HepG2 (cell line): ENCODE results near the gene MYADML2. TPM values are rescaled to one million over a fixed set of nuclear protein-coding genes. Genes with fewer than 3 reads are reported as not detected.
A peak's percentile ranks its signal among the peaks of the same experiment; 100 is the strongest.

ENCODE experiments used
- ATAC-seq: fragments of 200-7000 bp; cut with Tn5 transposase; 3 replicates; pipeline ENCODE4 v1.9.1; 2020; ENCODE audit warnings: mild to moderate bottlenecking, moderate library complexity
- BruUV-seq: library from RNA; stranded (reverse); fragments of 400-500 nt; replicated peaks from 2 replicates; lab custom pipeline; 2021; lab: Mats Ljungman, UMichigan
- CTCF ChIA-PET: fragments of 300-600 bp; formaldehyde crosslinking; extraction: SDS; loops from one replicate; lab custom pipeline; 2021; ENCODE audit warnings: low total read pairs, inconsistent platforms, low intra/inter-chr PET ratio; lab: Yijun Ruan, JAX
- POLR2A ChIA-PET: fragments of 350-600 bp; sonication (Branson Sonifier 250); formaldehyde crosslinking; loops from one replicate; lab custom pipeline; 2020; ENCODE audit warnings: antibody characterized with exemption, inconsistent platforms; lab: Yijun Ruan, JAX
- DNase-seq: peaks from one replicate; pipeline ENCODE4 v3.0.0-alpha.2; 2015; ENCODE audit warnings: low spot score
- FAIRE-seq: peaks from 3 replicates; lab custom pipeline; 2011; peaks lifted over from hg19 to GRCh38; lab: Jason Lieb, UNC
- H2AFZ ChIP-seq: one replicate; pipeline ENCODE4 v1.6.1; 2011; ENCODE audit warnings: low read length, inconsistent platforms
- H3K27ac ChIP-seq: fragments of 300-600 bp; 3 replicates; pipeline ENCODE4 v1.8.0; 2011; ENCODE audit warnings: mixed run types, mild to moderate bottlenecking, mixed read lengths, low read length, inconsistent platforms; ENCODE audit not compliant: insufficient read depth; ENCODE audit errors: extremely low read length
- H3K27me3 ChIP-seq, 2 experiments: fragments of 200-600 bp in 1 of 2; 2 replicates in 1 of 2; 3 replicates in 1 of 2; pipeline versions ENCODE4 v1.6.0 to v1.8.0; 2011; ENCODE audit warnings: low read length in 2 of 2, mild to moderate bottlenecking in 2 of 2, moderate library complexity in 2 of 2, inconsistent platforms in 1 of 2; ENCODE audit not compliant: insufficient read depth in 2 of 2, control insufficient read depth in 1 of 2
- H3K36me3 ChIP-seq, 2 experiments: fragments of 200-600 bp in 1 of 2; replicated peaks in 1 of 2; 2 replicates in 1 of 2; 3 replicates in 1 of 2; pipeline versions ENCODE4 v1.5.1 to v1.8.0; 2011; ENCODE audit warnings: low read length in 2 of 2, inconsistent platforms in 1 of 2; ENCODE audit not compliant: insufficient read depth in 2 of 2, control insufficient read depth in 1 of 2
- H3K4me1 ChIP-seq: 2 replicates; pipeline ENCODE4 v1.5.1; 2012; ENCODE audit warnings: low read length, inconsistent platforms; ENCODE audit not compliant: insufficient read depth
- H3K4me2 ChIP-seq: 2 replicates; pipeline ENCODE4 v1.6.0; 2011; ENCODE audit warnings: low read depth, low read length, inconsistent platforms
- H3K4me3 ChIP-seq, 3 experiments: fragments of 200-600 bp in 1 of 3; sonication (generic), shearing (Covaris generic) in 1 of 3; replicated peaks in 1 of 3; 2 replicates each; pipeline ENCODE4 v1.5.1; 2011 to 2016; ENCODE audit warnings: low read length in 3 of 3, inconsistent platforms in 2 of 3, low read depth in 2 of 3, mild to moderate bottlenecking in 2 of 3, control low read depth in 1 of 3, mixed read lengths in 1 of 3; ENCODE audit not compliant: insufficient read depth in 1 of 3
- H3K79me2 ChIP-seq: one replicate; pipeline ENCODE4 v1.6.1; 2011; ENCODE audit warnings: low read length, inconsistent platforms; ENCODE audit not compliant: insufficient read depth
- H3K9ac ChIP-seq: 2 replicates; pipeline ENCODE4 v1.6.0; 2011; ENCODE audit warnings: mild to moderate bottlenecking, low read depth, low read length, inconsistent platforms; ENCODE audit not compliant: insufficient read depth
- H3K9me3 ChIP-seq: 2 replicates; pipeline ENCODE4 v1.5.1; 2012; ENCODE audit warnings: mild to moderate bottlenecking, low read length
- H4K20me1 ChIP-seq: 2 replicates; pipeline ENCODE4 v1.6.0; 2011; ENCODE audit warnings: inconsistent platforms, mild to moderate bottlenecking, low read length, moderate library complexity; ENCODE audit not compliant: insufficient read depth
- CHCHD3 ChIP-seq: sonication (generic); formaldehyde crosslinking; IDR thresholded peaks from 2 replicates; pipeline ENCODE4 v1.8.0; 2022; ENCODE audit warnings: mild to moderate bottlenecking, missing genetic modification reagents, moderate library complexity
- CSRNP1 ChIP-seq: sonication (generic); formaldehyde crosslinking; IDR thresholded peaks from 2 replicates; pipeline ENCODE4 v1.8.1; 2023; ENCODE audit warnings: mild to moderate bottlenecking, missing genetic modification reagents
- EED ChIP-seq: sonication (generic); formaldehyde crosslinking; IDR thresholded peaks from 2 replicates; pipeline ENCODE4 v1.5.0; 2020; ENCODE audit warnings: mild to moderate bottlenecking, missing genetic modification reagents
- HNRNPL ChIP-seq: fragments of 200-400 bp; formaldehyde crosslinking; IDR thresholded peaks from 2 replicates; pipeline ENCODE4 v1.6.1; 2017; ENCODE audit warnings: mild to moderate bottlenecking, low read depth, low read length
- KDM2A ChIP-seq: sonication (generic); formaldehyde crosslinking; IDR thresholded peaks from 2 replicates; pipeline ENCODE4 v1.4.0; 2020; ENCODE audit warnings: low read depth, missing genetic modification reagents, borderline replicate concordance
- PATZ1 ChIP-seq: sonication (generic); formaldehyde crosslinking; IDR thresholded peaks from 2 replicates; pipeline ENCODE4 v1.4.0; 2020; ENCODE audit warnings: missing genetic modification reagents
- PHF20 ChIP-seq: sonication (generic); formaldehyde crosslinking; IDR thresholded peaks from 2 replicates; pipeline ENCODE4 v1.5.0; 2020; ENCODE audit warnings: mild to moderate bottlenecking, missing genetic modification reagents
- PHF21A ChIP-seq: sonication (generic); formaldehyde crosslinking; IDR thresholded peaks from 2 replicates; pipeline ENCODE4 v1.5.0; 2020; ENCODE audit warnings: mild to moderate bottlenecking, missing genetic modification reagents
- RFXANK ChIP-seq: IDR thresholded peaks from 2 replicates; pipeline ENCODE4 v1.6.1; 2016
- SIN3A ChIP-seq: IDR thresholded peaks from 2 replicates; pipeline ENCODE4 v1.6.1; 2011; ENCODE audit warnings: low read depth, mild to moderate bottlenecking, control low read depth, low read length, borderline replicate concordance
- ZC3H4 ChIP-seq: sonication (generic); formaldehyde crosslinking; IDR thresholded peaks from 2 replicates; pipeline ENCODE4 v1.4.0; 2020; ENCODE audit warnings: missing genetic modification reagents, borderline replicate concordance
- ZNF468 ChIP-seq: sonication (generic); formaldehyde crosslinking; IDR thresholded peaks from 2 replicates; pipeline ENCODE4 v1.8.0; 2022; ENCODE audit warnings: mild to moderate bottlenecking, moderate library complexity, missing genetic modification reagents
- WGBS: methylation state at CpG from one replicate; pipeline ENCODE4 v1.1.6; 2017; ENCODE audit warnings: low lambda C conversion rate; 5-methylcytosine and 5-hydroxymethylcytosine counted together
- in situ Hi-C: cut with HindIII; loops from 2 replicates; pipeline ENCODE4 v1.10.0; 2017; ENCODE audit warnings: low pct_unique_long_range_greater_than_20kb; ENCODE audit not compliant: extremely low pct_ligation_motif_present
- intact Hi-C: fragments of 100-400 bp; cut with micrococcal nuclease; formaldehyde crosslinking; loops from one replicate; pipeline ENCODE4 v1.10.0; 2022; ENCODE audit not compliant: unreplicated experiment
- polyA plus RNA-seq, 8 experiments: library from polyadenylated mRNA; depleted of rRNA in 3 of 8; stranded (reverse) in 7 of 8; unstranded in 1 of 8; fragments of >200 nt; fragmentation: Illumina TruSeq in 4 of 8; extraction: Trizol in 4 of 8; gene quantifications; 2 replicates each; pipeline versions ENCODE4 v1.2.1 to v1.2.3, GENCODE V29; 2011 to 2016; ENCODE audit warnings: low read depth in 4 of 8, missing spikeins in 1 of 8, mixed read lengths in 1 of 8; ENCODE audit not compliant: insufficient read depth in 1 of 8
- total RNA-seq, 5 experiments: library from RNA; depleted of rRNA; stranded (reverse); fragments of >200 nt; fragmentation: Illumina TruSeq; extraction: Trizol; gene quantifications; 2 replicates each; pipeline ENCODE4 v1.2.3, GENCODE V29; 2016; ENCODE audit warnings: low read depth in 1 of 5

The MYADML2 gene
- total and polyA plus RNA-seq, 2 of the 13 experiments (the other 11 are each of a cell fraction or from before 2014, with no cell fraction given): not detected

- Histone ChIP-seq H3K79me2 (no peaks in the 10 kb centered on the region), H3K9ac (no peak overlapping the region), H3K27ac (no peak overlapping the region), H4K20me1 (no peaks in the 10 kb centered on the region), H3K36me3 (no peaks in the 10 kb centered on the region), H3K4me1 (peaks cover 68% of the 10 kb centered on the region), H2AFZ (no peak overlapping the region), H3K4me3 (no peak overlapping the region; a peak in 1 of 6 replicates), H3K27me3 (peaks cover 16 to 33% of the 10 kb centered on the region in 2 experiments; a peak in 4 of 5 replicates), H3K4me2 (no peak overlapping the region; the same call in 1 of the 2 replicates), H3K9me3 (no peaks in the 10 kb centered on the region)
- WGBS: 37% methylated on average over 8 of the region's 12 CpGs
- TF ChIP-seq PHF21A (CRISPR knock-in tag): 0 out of 2 replicates have a peak, but pooled peaks have one; percentile 8
- TF ChIP-seq ZNF468 (CRISPR knock-in tag): no peak
- no peak for DNase-seq
- no peak for FAIRE-seq
- in situ Hi-C loops: no loop called here
- intact Hi-C loops: no loop called here
- ATAC-seq: no peak
- ChIA-PET CTCF (no interaction called here), POLR2A (interaction anchor here (1.3 to 7.9 kb wide), 2 partner anchors 11 to 14 kb away, joined by 4 to 58 read pairs; no protein-coding TSS in a partner anchor)
- BruUV-seq: no TSS peak
These were observed 4.9 kb downstream of the MYADML2 start for GRCh38 chr17:81942167-81942553.

GRCh38 chr17:81941484-81942166 is 5.4 kb downstream of the MYADML2 start:
- H3K4me2 ChIP-seq: peak overlapping the region; percentile 13; the same call in 1 of the 2 replicates
- POLR2A ChIA-PET: interaction anchor here (1.6 to 7.9 kb wide), 2 partner anchors 12 to 14 kb away, joined by 5 to 58 read pairs; partner anchors contain the start of gene MAFG
- no peak overlapping the region for H3K27ac ChIP-seq
- H3K4me3 ChIP-seq: no peak overlapping the region; a peak in 1 of 6 replicates
- CTCF ChIA-PET: no interaction called here
- H3K4me1 ChIP-seq: peaks cover 65% of the 10 kb centered on the region
- H3K79me2 ChIP-seq: peaks cover 3% of the 10 kb centered on the region
- ATAC-seq: peak; percentile 33
- BruUV-seq: no TSS peak
- no peak overlapping the region for H3K9ac ChIP-seq
- peaks cover 16 to 33% of the 10 kb centered on the region in 2 experiments; a peak in 4 of 5 replicates for H3K27me3 ChIP-seq
- H3K9me3 ChIP-seq: no peaks in the 10 kb centered on the region
- H3K36me3 ChIP-seq: no peaks in the 10 kb centered on the region
- 28% methylated on average over 16 of the region's 30 CpGs for WGBS
- no peaks in the 10 kb centered on the region for H4K20me1 ChIP-seq
- H2AFZ ChIP-seq: no peak overlapping the region
- no peak for DNase-seq
- intact Hi-C loops (no loop called here), in situ Hi-C loops (no loop called here)
- no peak for FAIRE-seq
- peak; percentile 22; the same call in 1 of the 2 replicates for TF ChIP-seq KDM2A (CRISPR knock-in tag)
- TF ChIP-seq EED: 0 out of 2 replicates have a peak, but pooled peaks have one; percentile 29
- 0 out of 2 replicates have a peak, but pooled peaks have one; percentile 15 for TF ChIP-seq CHCHD3 (CRISPR knock-in tag)
- no peak for TF ChIP-seq SIN3A
- 0 out of 2 replicates have a peak, but pooled peaks have one; percentile 31 for TF ChIP-seq PATZ1 (CRISPR knock-in tag)
- TF ChIP-seq HNRNPL: peak; percentile 80
- TF ChIP-seq CSRNP1 (CRISPR knock-in tag): no peak
- no peak for TF ChIP-seq RFXANK (CRISPR knock-in tag)
- no peak for TF ChIP-seq PHF20 (CRISPR knock-in tag)
- TF ChIP-seq ZC3H4: no peak
